Sigmoid colon (tissue), 7 donors: ENCODE data around the gene KRTAP9-1. TPM values are rescaled to one million over a fixed set of nuclear protein-coding genes. Genes with fewer than 3 reads are reported as not detected.

Experiments used
- DNase-seq: peaks from one replicate; pipeline ENCODE4 v3.0.0-alpha.2; 2019
- H3K27ac ChIP-seq, 4 donors: fragments of 200-600 bp; sonication (generic); one replicate each; pipeline ENCODE4 v1.5.1; 2016 to 2019; ENCODE audit warnings: mild to moderate bottlenecking in 1 of 4
- H3K27me3 ChIP-seq, 3 donors: fragments of 200-600 bp; sonication (generic); one replicate each; pipeline ENCODE4 v1.5.1; 2019; ENCODE audit warnings: mild to moderate bottlenecking in 1 of 3
- H3K36me3 ChIP-seq, 4 donors: fragments of 200-600 bp; sonication (generic); one replicate each; pipeline ENCODE4 v1.5.1; 2016 to 2019
- H3K4me1 ChIP-seq, 4 donors: fragments of 200-600 bp; sonication (generic); one replicate each; pipeline ENCODE4 v1.5.1; 2017 to 2019
- H3K4me3 ChIP-seq, 4 donors: fragments of 200-600 bp; sonication (generic); one replicate each; pipeline ENCODE4 v1.5.1; 2017 to 2019; ENCODE audit warnings: mild to moderate bottlenecking in 2 of 4, moderate library complexity in 1 of 4
- H3K9me3 ChIP-seq, 4 donors: fragments of 200-600 bp in 3 of 4; sonication (generic) in 3 of 4; one replicate each; pipeline versions ENCODE4 v1.5.1 to v1.6.1; 2013 to 2019
- EP300 ChIP-seq, 4 donors: sonication (generic); formaldehyde crosslinking; IDR thresholded peaks; one replicate each; pipeline ENCODE4 v1.6.1; 2017; ENCODE audit warnings: antibody characterized with exemption in 4 of 4
- POLR2A ChIP-seq, 2 donors: fragments of 450-650 bp; IDR thresholded peaks; one replicate each; pipeline ENCODE4 v1.6.1; 2016; ENCODE audit warnings: antibody characterized with exemption in 2 of 2, mild to moderate bottlenecking in 2 of 2, moderate library complexity in 2 of 2
- POLR2AphosphoS5 ChIP-seq, 4 donors: sonication (generic); formaldehyde crosslinking; IDR thresholded peaks; one replicate each; pipeline ENCODE4 v1.6.1; 2017; ENCODE audit warnings: antibody characterized with exemption in 4 of 4
- WGBS, 2 donors: extraction: QIAGEN DNeasy Blood & Tissue Kit; methylation state at CpG; one replicate each; pipeline ENCODE4 v1.1.7; 2013; 5-methylcytosine and 5-hydroxymethylcytosine counted together
- intact Hi-C: fragments of 100-400 bp; cut with DNase I; formaldehyde crosslinking; loops from one replicate; pipeline ENCODE4 v1.15.1; 2023
- polyA plus RNA-seq, 3 donors: library from polyadenylated mRNA; stranded (reverse); fragments of 200-250 nt; gene quantifications; one replicate each; pipeline ENCODE4 v1.2.3, GENCODE V29; 2013
- total RNA-seq, 4 donors: library from RNA; depleted of rRNA; stranded (reverse); fragments of >200 nt; gene quantifications; one replicate each; pipeline ENCODE4 v1.1.0, GENCODE V29; 2016
- TF ChIP-seq, protein P1 (sequence below), 4 experiments: fragments of 450-650 bp in 3 of 4; fragments of 200-600 bp in 1 of 4; IDR thresholded peaks; one replicate each; pipeline ENCODE4 v1.5.1; 2016 to 2019; ENCODE audit warnings: antibody characterized with exemption in 4 of 4, mild to moderate bottlenecking in 3 of 4, moderate library complexity in 2 of 4
- donor health status: healthy with polysubstance abuse.
- donor health status: Bipolar disorder and iron deficiency.
- donor health status: healthy.

The KRTAP9-1 gene
- total and polyA plus RNA-seq, 7 donors: not detected

GRCh38 chr17:41168121-41168520 is 21.6 kb upstream of the KRTAP9-1 start, which contains the start of gene KRTAP4-3:
Gene KRTAP4-3 (minus strand): TSS chr17:41168221. CDS start chr17:41168172, 49 bp downstream.
- Histone ChIP-seq H3K27ac (no peak within 1 kb of the TSS), H3K9me3 (no peaks in the 10 kb centered on the region), H3K36me3 (no peaks in the 10 kb centered on the region), H3K27me3 (no peaks in the 10 kb centered on the region), H3K4me1 (no peaks in the 10 kb centered on the region), H3K4me3 (no peak within 1 kb of the TSS)
- 76 to 82% methylated on average over 1 of the region's 1 CpG for WGBS, 2 donors
- TF ChIP-seq, protein P1, sequence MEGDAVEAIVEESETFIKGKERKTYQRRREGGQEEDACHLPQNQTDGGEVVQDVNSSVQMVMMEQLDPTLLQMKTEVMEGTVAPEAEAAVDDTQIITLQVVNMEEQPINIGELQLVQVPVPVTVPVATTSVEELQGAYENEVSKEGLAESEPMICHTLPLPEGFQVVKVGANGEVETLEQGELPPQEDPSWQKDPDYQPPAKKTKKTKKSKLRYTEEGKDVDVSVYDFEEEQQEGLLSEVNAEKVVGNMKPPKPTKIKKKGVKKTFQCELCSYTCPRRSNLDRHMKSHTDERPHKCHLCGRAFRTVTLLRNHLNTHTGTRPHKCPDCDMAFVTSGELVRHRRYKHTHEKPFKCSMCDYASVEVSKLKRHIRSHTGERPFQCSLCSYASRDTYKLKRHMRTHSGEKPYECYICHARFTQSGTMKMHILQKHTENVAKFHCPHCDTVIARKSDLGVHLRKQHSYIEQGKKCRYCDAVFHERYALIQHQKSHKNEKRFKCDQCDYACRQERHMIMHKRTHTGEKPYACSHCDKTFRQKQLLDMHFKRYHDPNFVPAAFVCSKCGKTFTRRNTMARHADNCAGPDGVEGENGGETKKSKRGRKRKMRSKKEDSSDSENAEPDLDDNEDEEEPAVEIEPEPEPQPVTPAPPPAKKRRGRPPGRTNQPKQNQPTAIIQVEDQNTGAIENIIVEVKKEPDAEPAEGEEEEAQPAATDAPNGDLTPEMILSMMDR (IDR thresholded peaks at IDR 0.05): no peak
- no peak for TF ChIP-seq POLR2A (IDR thresholded peaks at IDR 0.05)
- TF ChIP-seq EP300 (IDR thresholded peaks at IDR 0.05): no peak
- TF ChIP-seq POLR2AphosphoS5 (IDR thresholded peaks at IDR 0.05): no peak
- no peak for DNase-seq
- intact Hi-C loops: no loop called here

DNA sequence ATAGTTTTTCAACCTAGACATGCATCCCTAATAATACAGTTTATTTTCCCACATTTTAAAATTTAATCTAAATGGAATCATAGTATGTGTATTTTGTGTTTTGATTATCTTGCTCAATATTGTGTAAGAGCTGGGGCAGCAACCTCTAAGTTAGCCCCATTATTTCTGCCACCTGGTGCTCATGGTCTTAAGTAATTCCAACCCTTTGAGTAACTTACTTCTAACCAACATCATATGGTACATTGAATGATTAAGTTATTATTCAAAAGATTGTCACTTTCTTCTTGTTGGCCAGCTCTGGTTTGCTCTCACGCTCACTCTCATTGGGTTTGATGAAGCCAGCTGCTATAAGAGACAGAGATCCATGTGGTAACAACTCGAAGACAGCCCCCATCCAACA is 17.8 kb upstream of the KRTAP9-1 start:
- 85 to 87% methylated on average over 2 of the region's 2 CpGs for WGBS, 2 donors
- H3K36me3 ChIP-seq: no peaks in the 10 kb centered on the region
- no peaks in the 10 kb centered on the region for H3K27me3 ChIP-seq
- TF ChIP-seq EP300 (IDR thresholded peaks at IDR 0.05) (no peak), POLR2AphosphoS5 (IDR thresholded peaks at IDR 0.05) (no peak), POLR2A (IDR thresholded peaks at IDR 0.05) (no peak)
- TF ChIP-seq, protein P1 (IDR thresholded peaks at IDR 0.05): no peak
- H3K9me3 ChIP-seq: no peaks in the 10 kb centered on the region
- H3K27ac ChIP-seq: no peak overlapping the region
- intact Hi-C loops: no loop called here
- no peak overlapping the region for H3K4me3 ChIP-seq
- no peak for DNase-seq
- no peaks in the 10 kb centered on the region for H3K4me1 ChIP-seq

DNA sequence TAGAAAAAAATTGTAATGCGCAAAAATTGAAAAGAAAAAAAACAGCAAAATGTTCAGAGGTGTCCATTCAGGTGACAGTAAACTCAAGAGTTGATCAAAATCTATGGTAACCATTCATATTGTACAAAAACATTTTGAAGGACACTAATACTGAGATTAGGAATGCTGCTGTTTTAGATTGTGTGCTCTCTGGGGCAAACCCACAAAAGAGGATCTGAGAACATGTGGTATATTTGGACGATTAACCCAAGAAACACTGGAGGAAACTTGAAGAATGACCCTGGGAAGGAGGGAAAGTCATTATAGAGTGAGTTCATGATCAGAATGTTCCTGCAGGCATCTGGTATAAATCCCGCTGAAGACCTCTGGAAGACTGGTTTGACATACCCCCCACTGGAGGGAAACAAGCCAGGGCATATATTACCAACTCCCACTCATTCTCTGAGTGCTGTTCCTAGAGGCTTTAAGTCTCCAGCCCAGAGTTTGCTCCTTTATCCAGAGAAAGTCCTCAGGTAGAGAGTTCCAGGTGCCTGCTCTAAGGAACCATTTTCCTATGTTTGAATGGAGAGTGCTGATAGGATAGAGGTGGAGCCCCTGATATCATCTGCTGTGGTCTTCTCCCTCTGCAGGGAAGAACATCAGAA is 12.8 kb upstream of the KRTAP9-1 start:
- no peak for TF ChIP-seq POLR2A (IDR thresholded peaks at IDR 0.05)
- TF ChIP-seq POLR2AphosphoS5 (IDR thresholded peaks at IDR 0.05): no peak
- TF ChIP-seq, protein P1 (IDR thresholded peaks at IDR 0.05): no peak
- no peak for TF ChIP-seq EP300 (IDR thresholded peaks at IDR 0.05)
- no peak for DNase-seq
- Histone ChIP-seq H3K9me3 (no peaks in the 10 kb centered on the region), H3K4me3 (no peak overlapping the region), H3K27ac (no peak overlapping the region), H3K36me3 (no peaks in the 10 kb centered on the region), H3K27me3 (no peaks in the 10 kb centered on the region), H3K4me1 (no peaks in the 10 kb centered on the region)
- intact Hi-C loops: no loop called here
- WGBS, 2 donors: 80 to 90% methylated on average over 3 of the region's 3 CpGs

DNA sequence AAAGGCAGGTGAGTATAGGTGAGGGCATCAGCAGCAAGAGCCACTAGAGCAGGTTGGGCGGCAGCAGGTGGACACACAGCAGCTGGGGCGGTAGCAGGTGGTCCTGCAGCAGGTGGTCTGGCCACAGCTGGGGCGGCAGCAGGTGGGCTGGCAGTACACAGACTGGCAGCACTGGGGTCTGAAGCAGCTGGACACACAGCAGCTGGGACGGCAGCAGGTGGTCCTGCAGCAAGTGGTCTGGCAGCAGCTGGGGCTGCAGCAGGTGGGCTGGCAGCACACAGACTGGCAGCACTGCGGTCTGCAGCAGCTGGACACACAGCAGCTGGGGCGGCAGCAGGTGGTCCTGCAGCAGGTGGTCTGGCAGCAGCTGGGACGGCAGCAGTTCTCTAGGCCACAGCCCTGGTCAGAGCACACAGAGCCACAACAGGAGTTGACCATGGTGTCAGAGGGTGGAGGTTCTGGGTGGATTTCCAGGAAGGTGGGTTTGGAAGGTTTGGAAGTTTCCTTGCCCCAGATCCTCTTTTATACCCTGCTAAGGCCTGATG is 11.9 kb upstream of the KRTAP9-1 start, which contains the start of gene KRTAP4-2:
Gene KRTAP4-2, minus strand, starts transcription at position 495 of the 545 bp plus-strand sequence. Its CDS starts 57 bp downstream, at position 438.
- no peak for DNase-seq
- Histone ChIP-seq H3K4me1 (no peaks in the 10 kb centered on the region), H3K4me3 (no peak within 1 kb of the TSS), H3K27me3 (no peaks in the 10 kb centered on the region), H3K27ac (no peak within 1 kb of the TSS), H3K36me3 (no peaks in the 10 kb centered on the region), H3K9me3 (no peaks in the 10 kb centered on the region)
- intact Hi-C loops: no loop called here
- TF ChIP-seq POLR2A (IDR thresholded peaks at IDR 0.05) (no peak), EP300 (IDR thresholded peaks at IDR 0.05) (no peak), POLR2AphosphoS5 (IDR thresholded peaks at IDR 0.05) (no peak)
- TF ChIP-seq, protein P1 (IDR thresholded peaks at IDR 0.05): no peak
- WGBS, 2 donors: 95 to 96% methylated on average over 7 of the region's 7 CpGs
